Transverse colon (tissue), 3 donors: ENCODE results near the gene NOTCH3.

Experiments used
- CTCF ChIP-seq, 5 experiments: fragments of 200-600 bp in 3 of 5; fragments of 450-650 bp in 2 of 5; sonication (generic) in 3 of 5; IDR thresholded peaks; 1 replicate in 2 of 5; 2 replicates in 3 of 5; pipeline ENCODE4 v1.5.1; 2016 to 2017; ENCODE audit warnings: antibody characterized with exemption in 5 of 5, inconsistent platforms in 3 of 5, mild to moderate bottlenecking in 2 of 5, moderate library complexity in 1 of 5
- POLR2A ChIP-seq: fragments of 450-650 bp; IDR thresholded peaks from one replicate; pipeline ENCODE4 v1.6.1; 2016; ENCODE audit warnings: antibody characterized with exemption, mild to moderate bottlenecking, moderate library complexity

GRCh38 chr19:15197275-15197941, 3.4 kb downstream of the NOTCH3 start:
- TF ChIP-seq CTCF (IDR thresholded peaks at IDR 0.05) (no peak), POLR2A (no peak)
